GM12878 (cell line): ENCODE results near the gene LRRFIP2. TPM values are rescaled to one million over a fixed set of nuclear protein-coding genes. Genes with fewer than 3 reads are reported as not detected.

Experiments
- ATAC-seq: fragments of 200-7000 bp; cut with Tn5 transposase; 3 replicates; pipeline ENCODE4 v1.9.1; 2020; ENCODE audit warnings: mild to moderate bottlenecking, moderate library complexity
- Bru-seq: library from RNA; stranded (reverse); fragments of 400-500 nt; gene quantifications from one replicate; lab custom pipeline; 2021; lab: Mats Ljungman, UMichigan
- BruChase-seq, 2 experiments: library from RNA; stranded (reverse); fragments of 400-500 nt; gene quantifications; one replicate each; lab custom pipeline; 2021; lab: Mats Ljungman, UMichigan
- BruUV-seq: library from RNA; stranded (reverse); fragments of 400-500 nt; replicated peaks from 2 replicates; lab custom pipeline; 2021; lab: Mats Ljungman, UMichigan
- CTCF ChIA-PET: fragments of 300-600 bp; sonication (Branson Sonifier 250); formaldehyde crosslinking; extraction: SDS; loops from one replicate; lab custom pipeline; 2021; ENCODE audit warnings: inconsistent platforms; lab: Yijun Ruan, JAX
- POLR2A ChIA-PET: fragments of 350-600 bp; formaldehyde crosslinking; extraction: SDS; loops from one replicate; lab custom pipeline; 2021; ENCODE audit warnings: inconsistent platforms; lab: Charles Lee
- RAD21 ChIA-PET: fragments of 300-600 bp; sonication (Branson Sonifier 250); formaldehyde crosslinking; loops from one replicate; lab custom pipeline; 2023; ENCODE audit warnings: antibody characterized with exemption; ENCODE audit not compliant: unreplicated experiment; lab: Charles Lee
- SMC1A ChIA-PET: fragments of 300-600 bp; sonication (Branson Sonifier 250); formaldehyde crosslinking; loops from one replicate; lab custom pipeline; 2023; ENCODE audit not compliant: unreplicated experiment, uncharacterized antibody; lab: Charles Lee
- DNase-seq: peaks from one replicate; pipeline ENCODE4 v3.0.0-alpha.2; 2011; ENCODE audit warnings: low read depth, low spot score
- FAIRE-seq: peaks from 3 replicates; lab custom pipeline; 2011; peaks lifted over from hg19 to GRCh38; lab: Jason Lieb, UNC
- H2AFZ ChIP-seq: 2 replicates; pipeline ENCODE4 v1.6.0; 2011; ENCODE audit warnings: low read depth, low read length, control low read depth; ENCODE audit not compliant: control insufficient read depth
- H3K27ac ChIP-seq: 2 replicates; pipeline ENCODE4 v1.5.1; 2011; ENCODE audit warnings: control low read depth; ENCODE audit not compliant: control insufficient read depth, insufficient read depth
- H3K27me3 ChIP-seq, 2 experiments: replicated peaks in 1 of 2; 2 replicates each; pipeline versions ENCODE4 v1.6.0 to v1.6.1; 2011; ENCODE audit warnings: low read length in 1 of 2; ENCODE audit not compliant: control insufficient read depth in 2 of 2, insufficient read depth in 2 of 2
- H3K36me3 ChIP-seq, 2 experiments: 2 replicates each; pipeline ENCODE4 v1.5.1; 2011; ENCODE audit warnings: low read length in 1 of 2; ENCODE audit not compliant: control insufficient read depth in 2 of 2, insufficient read depth in 2 of 2
- H3K4me1 ChIP-seq: 2 replicates; pipeline ENCODE4 v1.6.1; 2011; ENCODE audit warnings: mild to moderate bottlenecking, low read length, moderate library complexity, mixed read lengths; ENCODE audit not compliant: control insufficient read depth, insufficient read depth
- H3K4me2 ChIP-seq: 2 replicates; pipeline ENCODE4 v1.6.0; 2011; ENCODE audit warnings: control low read depth; ENCODE audit not compliant: control insufficient read depth, insufficient read depth
- H3K4me3 ChIP-seq: fragments of 200-600 bp; sonication (generic); 2 replicates; pipeline ENCODE4 v1.5.1; 2016
- H3K79me2 ChIP-seq: 2 replicates; pipeline ENCODE4 v1.6.0; 2011; ENCODE audit warnings: low read length; ENCODE audit not compliant: control insufficient read depth, insufficient read depth
- H3K9ac ChIP-seq: 2 replicates; pipeline ENCODE4 v1.8.0; 2011; ENCODE audit warnings: low read length, control low read depth, mixed read lengths; ENCODE audit not compliant: control insufficient read depth, insufficient read depth
- H3K9me3 ChIP-seq: replicated peaks from 3 replicates; pipeline ENCODE4 v1.5.1; 2011; ENCODE audit warnings: mild to moderate bottlenecking, low read length; ENCODE audit not compliant: control insufficient read depth, insufficient read depth
- H4K20me1 ChIP-seq: 2 replicates; pipeline ENCODE4 v1.6.0; 2011; ENCODE audit not compliant: control insufficient read depth, insufficient read depth
- BCL3 ChIP-seq: IDR thresholded peaks from 2 replicates; pipeline ENCODE4 v1.6.1; 2011; ENCODE audit warnings: borderline replicate concordance, low read depth, mild to moderate bottlenecking, moderate library complexity, low read length; ENCODE audit not compliant: insufficient read depth, poor library complexity, severe bottlenecking
- CHD2 ChIP-seq: IDR thresholded peaks from 2 replicates; pipeline ENCODE4 v1.6.1; 2011; ENCODE audit warnings: low read depth, low read length, improper control_type of control experiment, borderline replicate concordance
- EED ChIP-seq: sonication (generic); IDR thresholded peaks from 2 replicates; pipeline ENCODE4 v1.6.1; 2016; ENCODE audit warnings: antibody characterized with exemption, low read depth
- FOXM1 ChIP-seq: IDR thresholded peaks from 2 replicates; pipeline ENCODE4 v1.6.1; 2012; ENCODE audit warnings: low read depth, mild to moderate bottlenecking, inconsistent platforms, low read length, moderate library complexity
- MEF2B ChIP-seq: fragments of 450-650 bp; IDR thresholded peaks from 2 replicates; pipeline ENCODE4 v1.6.1; 2018; ENCODE audit warnings: mild to moderate bottlenecking, moderate library complexity; ENCODE audit not compliant: partially characterized antibody, poor library complexity, severe bottlenecking
- MTA2 ChIP-seq: fragments of 450-650 bp; IDR thresholded peaks from 2 replicates; pipeline ENCODE4 v1.6.1; 2016; ENCODE audit warnings: low read depth, mild to moderate bottlenecking, moderate library complexity
- WRNIP1 ChIP-seq: IDR thresholded peaks from 2 replicates; pipeline ENCODE4 v1.6.1; 2011; ENCODE audit warnings: low read depth, low read length, improper control_type of control experiment, borderline replicate concordance
- ZNF207 ChIP-seq: fragments of 450-650 bp; IDR thresholded peaks from 2 replicates; pipeline ENCODE4 v1.6.1; 2014; ENCODE audit warnings: antibody characterized with exemption, mild to moderate bottlenecking, borderline replicate concordance
- ZNF384 ChIP-seq: IDR thresholded peaks from 2 replicates; pipeline ENCODE4 v1.6.1; 2012; ENCODE audit warnings: low read depth, mild to moderate bottlenecking, low read length, improper control_type of control experiment, borderline replicate concordance
- WGBS: methylation state at CpG from one replicate; pipeline ENCODE4 v1.1.6; 2016; ENCODE audit warnings: low lambda C conversion rate; ENCODE audit not compliant: insufficient replicate concordance, insufficient coverage; ENCODE audit errors: missing lambda C conversion rate; 5-methylcytosine and 5-hydroxymethylcytosine counted together
- in situ Hi-C: fragments of 300-500 bp; cut with MboI; formaldehyde crosslinking; loops from 9 replicates; pipeline ENCODE4 v1.14.3; 2018; ENCODE audit warnings: mixed read lengths
- intact Hi-C: fragments of 100-400 bp; cut with micrococcal nuclease; formaldehyde crosslinking; loops from one replicate; pipeline ENCODE4 v1.14.2; 2022; ENCODE audit not compliant: unreplicated experiment
- long read RNA-seq, 2 experiments: library from polyadenylated mRNA; unstranded; transcript quantifications; one replicate each; pipeline ENCODE4 v2.0.0, GENCODE V29; 2019 to 2020
- polyA minus RNA-seq, 3 experiments: library from RNA; depleted of rRNA, polyadenylated mRNA; stranded (reverse); fragments of >200 nt; gene quantifications; 2 replicates each; pipeline ENCODE4 v1.2.3, GENCODE V29; 2011
- polyA plus RNA-seq, 11 experiments: library from polyadenylated mRNA; depleted of rRNA in 4 of 11; unstranded in 6 of 11; stranded (reverse) in 5 of 11; fragments of >200 nt; fragmentation: Nextera tagmentation in 4 of 11; fragmentation: Illumina TruSeq in 1 of 11; extraction: Ambion mirVana in 4 of 11; extraction: Trizol in 1 of 11; gene quantifications; 1 replicate in 1 of 11; 2 replicates in 10 of 11; pipeline versions ENCODE4 v1.2.1 to v1.2.3, GENCODE V29; 2011 to 2016; ENCODE audit warnings: inconsistent platforms in 2 of 11, missing spikeins in 2 of 11, low read depth in 1 of 11
- total RNA-seq, 4 experiments: library from RNA; depleted of rRNA in 3 of 4; stranded (reverse); fragments of >200 nt in 3 of 4; fragmentation: Illumina TruSeq in 1 of 4; extraction: Trizol in 1 of 4; gene quantifications; 2 replicates each; pipeline versions ENCODE4 v1.2.1 to v1.2.3, GENCODE V29; 2013 to 2021
- TF ChIP-seq, protein P1 (sequence below): IDR thresholded peaks from 2 replicates; pipeline ENCODE4 v1.6.1; 2012; ENCODE audit warnings: low read depth, low read length, improper control_type of control experiment
- TF ChIP-seq, protein P2 (sequence below): fragments of 450-650 bp; IDR thresholded peaks from 2 replicates; pipeline ENCODE4 v1.6.1; 2016; ENCODE audit warnings: mild to moderate bottlenecking

Gene LRRFIP2
- 76.4 and 83.9 TPM in 2 replicates for total RNA-seq (2013; cell fraction: nucleolus; rRNA removed)
- total RNA-seq (2014; rRNA removed) (36.0 and 38.9 TPM in 2 replicates), total RNA-seq (2014; rRNA removed; fragmentation: Illumina TruSeq; extraction: Trizol) (37.8 and 39.0 TPM in 2 replicates), total RNA-seq (2021) (37.3 and 37.5 TPM in 2 replicates), polyA plus RNA-seq (2011; rRNA removed) (21.6 and 34.1 TPM in 2 replicates), polyA plus RNA-seq (2014; fragmentation: Illumina TruSeq; extraction: Trizol) (39.9 and 43.1 TPM in 2 replicates), polyA plus RNA-seq (2014; fragmentation: Nextera tagmentation; extraction: Ambion mirVana) (10 to 100 TPM in 1 of 2 experiments, 1 to 10 TPM in 1; 9.7 to 14.2 TPM), polyA plus RNA-seq (2014; rRNA removed) (33.0 and 35.7 TPM in 2 replicates), polyA plus RNA-seq (2016; fragmentation: Nextera tagmentation; extraction: Ambion mirVana) (10 to 100 TPM; 39.7 to 46.9 TPM), polyA minus RNA-seq (2011; rRNA and poly(A)+ RNA removed) (11.5 and 15.4 TPM in 2 replicates), Bru-seq, nascent RNA (percentile 75 among the genes with signal in this experiment), BruChase-seq, experiment 1, labeled RNA remaining after a 6-hour chase (percentile 83 among the genes with signal in this experiment), BruChase-seq, experiment 2, labeled RNA remaining after a 2-hour chase (percentile 83 among the genes with signal in this experiment)
- polyA plus RNA-seq (2011; ENCODE audit: low read depth): 13.1 TPM
- polyA plus RNA-seq (2011; cell fraction: cytosol; rRNA removed): 8.1 and 10.8 TPM in 2 replicates
- polyA plus RNA-seq (2011; cell fraction: nucleus; rRNA removed): 21.2 and 28.4 TPM in 2 replicates
- polyA plus RNA-seq (2012): 15.0 and 16.7 TPM in 2 replicates
- 9.7 and 10.0 TPM in 2 replicates for polyA minus RNA-seq (2011; cell fraction: cytosol; rRNA and poly(A)+ RNA removed)
- polyA minus RNA-seq (2011; cell fraction: nucleus; rRNA and poly(A)+ RNA removed): 27.3 and 58.8 TPM in 2 replicates
- long read RNA-seq, experiment 1, transcript LRRFIP2-218 (3 exons, 1,044 nt): minor isoform, 5 of 37 reads
- long read RNA-seq, experiment 1, transcript LRRFIP2-202 (14 exons, 2,821 nt): major isoform, 9 of 37 reads
- long read RNA-seq, experiment 1, partial matches to known transcripts: 2 of 37 reads
- long read RNA-seq, experiment 1, other reads (novel, unspliced or antisense): 16 of 37 reads
- long read RNA-seq, experiment 2, transcript LRRFIP2-205 (15 exons, 2,522 nt): minor isoform, 12 of 107 reads
- long read RNA-seq, experiment 2, transcript LRRFIP2-202 (14 exons, 2,821 nt): major isoform, 32 of 107 reads
- long read RNA-seq, experiment 2, transcript LRRFIP2-218 (3 exons, 1,044 nt): minor isoform, 7 of 107 reads
- long read RNA-seq, experiment 2, partial matches to known transcripts: 12 of 107 reads
- long read RNA-seq, experiment 2, other reads (novel, unspliced or antisense): 42 of 107 reads

DNA sequence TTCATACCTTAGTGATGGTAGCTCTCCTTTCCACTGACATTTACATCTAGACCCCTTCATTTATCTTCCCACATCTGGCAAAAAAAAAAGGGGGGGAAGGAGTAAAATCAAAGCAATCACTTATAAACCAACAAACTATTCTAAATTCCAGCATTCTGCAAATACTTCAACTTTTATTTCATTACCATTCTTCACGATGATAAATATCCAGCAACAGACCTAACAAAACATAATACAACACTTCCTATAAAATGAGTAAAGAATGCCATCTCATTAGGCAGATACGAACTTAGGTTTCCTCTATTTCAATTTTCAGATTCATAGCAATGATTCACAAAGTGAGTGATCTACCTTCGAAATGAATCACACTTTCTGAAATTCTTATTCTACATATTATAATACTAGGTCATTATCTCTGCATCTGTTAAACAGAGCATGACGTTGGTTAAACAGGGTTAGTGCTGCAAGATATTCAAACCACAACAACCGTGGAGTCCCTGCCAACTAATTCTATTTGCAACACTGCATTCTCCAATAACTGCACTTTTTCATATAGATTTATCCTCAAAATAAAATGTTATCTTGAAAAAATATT, at the start of gene LRRFIP2:
Gene LRRFIP2, minus strand, starts transcription at position 51 of the 595 bp plus-strand sequence. CDS start 25,599 bp downstream, outside the sequence.
- Histone ChIP-seq H4K20me1 (no peaks in the 10 kb centered on the region), H3K4me2 (peak within 1 kb of the TSS; percentile 78), H3K4me3 (peak within 1 kb of the TSS; percentile 66), H3K27ac (peak within 1 kb of the TSS; percentile 58), H3K4me1 (no peaks in the 10 kb centered on the region; the same call in 1 of the 2 replicates), H2AFZ (no peak within 1 kb of the TSS; the same call in none of the 2 replicates), H3K9me3 (no peaks in the 10 kb centered on the region), H3K79me2 (peaks cover 41% of the 10 kb centered on the region), H3K9ac (peak within 1 kb of the TSS; percentile 79), H3K36me3 (0 out of 4 replicates have a peak, but pooled peaks cover 0 to 5% of the 10 kb centered on the region in 2 experiments), H3K27me3 (no peaks in the 10 kb centered on the region)
- intact Hi-C loops: no loop called here
- ChIA-PET CTCF (interaction anchor here (1.7 to 2.1 kb wide), 2 partner anchors 12 to 39 kb away, joined by 5 to 12 read pairs; no protein-coding TSS in a partner anchor), SMC1A (interaction anchor here (1.0 to 1.6 kb wide), 6 partner anchors 34 to 205 kb away, joined by 3 to 7 read pairs (median 3); no protein-coding TSS in a partner anchor), RAD21 (interaction anchor here (1.0 kb wide), 2 partner anchors 45 to 150 kb away, joined by 3 to 4 read pairs; no protein-coding TSS in a partner anchor), POLR2A (interaction anchor here (0.6 to 1.1 kb wide), 2 partner anchors 12 to 14 kb away, joined by 4 to 6 read pairs; no protein-coding TSS in a partner anchor)
- ATAC-seq (peak; percentile 52), DNase-seq (peak; percentile 51), FAIRE-seq (peak; percentile 7)
- no TSS peak for BruUV-seq
- in situ Hi-C loops: no loop called here
- WGBS: under 1% methylated on average over 5 of the region's 5 CpGs
- TF ChIP-seq FOXM1 (peak; percentile 86; the same call in 1 of the 2 replicates), MEF2B (peak; percentile 38), CHD2 (no peak), BCL3 (no peak), ZNF384 (no peak), EED (no peak), MTA2 (peak; percentile 96), WRNIP1 (no peak), ZNF207 (no peak)
- TF ChIP-seq, protein P1, sequence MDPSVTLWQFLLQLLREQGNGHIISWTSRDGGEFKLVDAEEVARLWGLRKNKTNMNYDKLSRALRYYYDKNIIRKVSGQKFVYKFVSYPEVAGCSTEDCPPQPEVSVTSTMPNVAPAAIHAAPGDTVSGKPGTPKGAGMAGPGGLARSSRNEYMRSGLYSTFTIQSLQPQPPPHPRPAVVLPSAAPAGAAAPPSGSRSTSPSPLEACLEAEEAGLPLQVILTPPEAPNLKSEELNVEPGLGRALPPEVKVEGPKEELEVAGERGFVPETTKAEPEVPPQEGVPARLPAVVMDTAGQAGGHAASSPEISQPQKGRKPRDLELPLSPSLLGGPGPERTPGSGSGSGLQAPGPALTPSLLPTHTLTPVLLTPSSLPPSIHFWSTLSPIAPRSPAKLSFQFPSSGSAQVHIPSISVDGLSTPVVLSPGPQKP: no peak
- TF ChIP-seq, protein P2, sequence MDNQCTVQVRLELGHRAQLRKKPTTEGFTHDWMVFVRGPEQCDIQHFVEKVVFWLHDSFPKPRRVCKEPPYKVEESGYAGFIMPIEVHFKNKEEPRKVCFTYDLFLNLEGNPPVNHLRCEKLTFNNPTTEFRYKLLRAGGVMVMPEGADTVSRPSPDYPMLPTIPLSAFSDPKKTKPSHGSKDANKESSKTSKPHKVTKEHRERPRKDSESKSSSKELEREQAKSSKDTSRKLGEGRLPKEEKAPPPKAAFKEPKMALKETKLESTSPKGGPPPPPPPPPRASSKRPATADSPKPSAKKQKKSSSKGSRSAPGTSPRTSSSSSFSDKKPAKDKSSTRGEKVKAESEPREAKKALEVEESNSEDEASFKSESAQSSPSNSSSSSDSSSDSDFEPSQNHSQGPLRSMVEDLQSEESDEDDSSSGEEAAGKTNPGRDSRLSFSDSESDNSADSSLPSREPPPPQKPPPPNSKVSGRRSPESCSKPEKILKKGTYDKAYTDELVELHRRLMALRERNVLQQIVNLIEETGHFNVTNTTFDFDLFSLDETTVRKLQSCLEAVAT: no peak
